Omental fat pad (tissue), 4 donors: Measurements from ENCODE around the gene NT5C2. TPM values are rescaled to one million over a fixed set of nuclear protein-coding genes. Genes with fewer than 3 reads are reported as not detected.
"Not testable (repeated sequence)": the region's sequence is repeated elsewhere in the genome, so short reads cannot be mapped to it uniquely, and the experiment has no call there.

Experiments
- ATAC-seq: fragments of 150-250 bp; one replicate; pipeline ENCODE4 v1.9.1; 2016; ENCODE audit warnings: mild to moderate bottlenecking, moderate library complexity; ENCODE audit not compliant: low FRiP score
- DNase-seq: peaks from one replicate; pipeline ENCODE4 v3.0.0-alpha.2; 2019; ENCODE audit warnings: low spot score
- CTCF ChIP-seq, 3 donors: fragments of 450-650 bp; IDR thresholded peaks; one replicate each; pipeline ENCODE4 v1.5.1; 2016 to 2017; ENCODE audit warnings: antibody characterized with exemption in 3 of 3, mild to moderate bottlenecking in 3 of 3, moderate library complexity in 2 of 3
- total RNA-seq, 4 donors: library from RNA; depleted of rRNA; stranded (reverse); fragments of >200 nt; gene quantifications; one replicate each; pipeline ENCODE4 v1.1.0, GENCODE V29; 2016

NT5C2 gene
- total RNA-seq, 4 donors from 2014 or later, result 46.9 to 94.6 (median 62.8) TPM

GRCh38 chr10:103067484-103067883, 125.6 kb downstream of the NT5C2 start:
- no peak for TF ChIP-seq CTCF (IDR thresholded peaks at IDR 0.05)
- DNase-seq (no peak), ATAC-seq (no peak)

GRCh38 chr10:103067099-103067477, 126.0 kb downstream of the NT5C2 start:
- DNase-seq, ATAC-seq: not testable (repeated sequence)

- no peak for ATAC-seq
- no peak for DNase-seq
- TF ChIP-seq CTCF (IDR thresholded peaks at IDR 0.05), result no peak
These were observed 126.7 kb downstream of the NT5C2 start for GRCh38 chr10:103066141-103067098.

GRCh38 chr10:103064956-103065355, 128.1 kb downstream of the NT5C2 start:
- ATAC-seq, result no peak
- no peak for TF ChIP-seq CTCF (IDR thresholded peaks at IDR 0.05)

GRCh38 chr10:103062854-103063590, 130.1 kb downstream of the NT5C2 start:
- no peak for ATAC-seq
- no peak for TF ChIP-seq CTCF (IDR thresholded peaks at IDR 0.05)
- DNase-seq, result no peak

More at GRCh38 chr10:103064956-103065355, 128.1 kb downstream of the NT5C2 start:
- DNase-seq, result no peak

GRCh38 chr10:103060575-103060974, 132.5 kb downstream of the NT5C2 start:
- ATAC-seq (no peak), DNase-seq (no peak)
- TF ChIP-seq CTCF (IDR thresholded peaks at IDR 0.05), result no peak

GRCh38 chr10:103058034-103058433, 135.0 kb downstream of the NT5C2 start:
- no peak for DNase-seq
- ATAC-seq, result no peak
- TF ChIP-seq CTCF (IDR thresholded peaks at IDR 0.05), result no peak
